KMS-11 (cell line): ENCODE measurements around the gene ROCK1.

Source experiments
- H2AFZ ChIP-seq: fragments of 200-600 bp; sonication (generic); 2 replicates; pipeline ENCODE4 v1.6.1; 2016; ENCODE audit warnings: antibody characterized with exemption, mixed run types, low read depth
- H3K27ac ChIP-seq: fragments of 200-600 bp; sonication (generic); 2 replicates; pipeline ENCODE4 v1.6.1; 2016; ENCODE audit warnings: mild to moderate bottlenecking, mixed run types
- H3K27me3 ChIP-seq: fragments of 200-600 bp; sonication (generic); 2 replicates; pipeline ENCODE4 v1.6.1; 2017; ENCODE audit warnings: mild to moderate bottlenecking, low read depth, mixed run types, moderate library complexity; ENCODE audit not compliant: insufficient read depth
- H3K36me3 ChIP-seq: fragments of 200-600 bp; sonication (generic); 2 replicates; pipeline ENCODE4 v1.6.1; 2017; ENCODE audit warnings: mild to moderate bottlenecking, mixed run types; ENCODE audit not compliant: insufficient read depth
- H3K4me1 ChIP-seq: fragments of 200-600 bp; sonication (generic); 2 replicates; pipeline ENCODE4 v1.6.1; 2016; ENCODE audit warnings: mild to moderate bottlenecking, low read depth, mixed run types; ENCODE audit not compliant: poor library complexity, severe bottlenecking
- H3K4me2 ChIP-seq: fragments of 200-600 bp; sonication (generic); 2 replicates; pipeline ENCODE4 v1.7.0; 2016; ENCODE audit warnings: mild to moderate bottlenecking, mixed run types
- H3K4me3 ChIP-seq: fragments of 200-600 bp; sonication (generic); IDR thresholded peaks from 2 replicates; pipeline ENCODE4 v1.6.1; 2017; ENCODE audit warnings: low read depth, low read length, mixed read lengths; ENCODE audit not compliant: insufficient read depth
- H3K79me2 ChIP-seq: fragments of 200-600 bp; sonication (generic); 2 replicates; pipeline ENCODE4 v1.6.1; 2016; ENCODE audit warnings: low read depth, mixed run types; ENCODE audit not compliant: insufficient read depth
- H3K9ac ChIP-seq: fragments of 200-600 bp; sonication (generic); 2 replicates; pipeline ENCODE4 v1.6.1; 2016; ENCODE audit warnings: mild to moderate bottlenecking, mixed run types
- H4K20me1 ChIP-seq: fragments of 200-600 bp; sonication (generic); 2 replicates; pipeline ENCODE4 v1.6.1; 2016; ENCODE audit warnings: mild to moderate bottlenecking, mixed run types; ENCODE audit not compliant: insufficient read depth
- CTCF ChIP-seq: fragments of 200-600 bp; sonication (generic); conservative IDR thresholded peaks from 2 replicates; pipeline ENCODE4 v1.6.1; 2017; ENCODE audit warnings: low read depth, mild to moderate bottlenecking, antibody characterized with exemption, low read length, moderate library complexity, mixed read lengths

The ROCK1 gene

GRCh38 chr18:21063011-21063410 lies 48.6 kb downstream of the ROCK1 start:
- Histone ChIP-seq H3K9ac (no peak overlapping the region), H3K36me3 (no peaks in the 10 kb centered on the region), H4K20me1 (no peaks in the 10 kb centered on the region), H3K4me3 (no peak overlapping the region), H3K4me1 (no peaks in the 10 kb centered on the region), H3K4me2 (no peak overlapping the region), H3K27ac (no peak overlapping the region), H3K27me3 (no peaks in the 10 kb centered on the region), H2AFZ (no peak overlapping the region), H3K79me2 (no peaks in the 10 kb centered on the region)
- TF ChIP-seq CTCF = no peak

- TF ChIP-seq CTCF = no peak
- Histone ChIP-seq H4K20me1 (no peaks in the 10 kb centered on the region), H3K79me2 (0 out of 2 replicates have a peak, but pooled peaks cover 7% of the 10 kb centered on the region)
Measured at GRCh38 chr18:21057112-21057511, 54.5 kb downstream of the ROCK1 start.

GRCh38 chr18:21056545-21056944 lies 55.1 kb downstream of the ROCK1 start:
- no peaks in the 10 kb centered on the region for H4K20me1 ChIP-seq
- H3K79me2 ChIP-seq = 0 out of 2 replicates have a peak, but pooled peaks cover 12% of the 10 kb centered on the region
- H3K9ac ChIP-seq = no peak overlapping the region

More at GRCh38 chr18:21057112-21057511, 54.5 kb downstream of the ROCK1 start:
- Histone ChIP-seq H3K9ac (no peak overlapping the region), H3K4me3 (no peak overlapping the region), H3K27me3 (no peaks in the 10 kb centered on the region), H3K36me3 (no peaks in the 10 kb centered on the region), H2AFZ (no peak overlapping the region), H3K4me1 (no peaks in the 10 kb centered on the region), H3K4me2 (no peak overlapping the region), H3K27ac (no peak overlapping the region)

GRCh38 chr18:21054252-21054821 lies 57.3 kb downstream of the ROCK1 start:
- no peak overlapping the region for H3K4me2 ChIP-seq
- H2AFZ ChIP-seq = no peak overlapping the region
- H3K79me2 ChIP-seq = 0 out of 2 replicates have a peak, but pooled peaks cover 16% of the 10 kb centered on the region
- H4K20me1 ChIP-seq = no peaks in the 10 kb centered on the region
- no peaks in the 10 kb centered on the region for H3K4me1 ChIP-seq
- no peaks in the 10 kb centered on the region for H3K27me3 ChIP-seq
- no peak overlapping the region for H3K27ac ChIP-seq
- no peaks in the 10 kb centered on the region for H3K36me3 ChIP-seq
- H3K4me3 ChIP-seq = no peak overlapping the region
- no peak overlapping the region for H3K9ac ChIP-seq
- no peak for TF ChIP-seq CTCF

More at GRCh38 chr18:21056545-21056944, 55.1 kb downstream of the ROCK1 start:
- H3K27me3 ChIP-seq = no peaks in the 10 kb centered on the region
- no peak for TF ChIP-seq CTCF
- H3K27ac ChIP-seq = no peak overlapping the region
- no peaks in the 10 kb centered on the region for H3K4me1 ChIP-seq
- H3K4me2 ChIP-seq = no peak overlapping the region
- no peak overlapping the region for H2AFZ ChIP-seq
- H3K4me3 ChIP-seq = no peak overlapping the region
- H3K36me3 ChIP-seq = no peaks in the 10 kb centered on the region
